SIG-M5 treated with dmso at 0.1 percent for 504 hours (cell line): ENCODE measurements around the gene GPR153.

Source experiments
- DNase-seq: peaks from one replicate; lab custom pipeline; 2025; ENCODE audit not compliant: unreplicated experiment; lab: John Stamatoyannopoulos, UW

The GPR153 gene

GRCh38 chr1:6206520-6206855, 54.4 kb downstream of the GPR153 start:
- DNase-seq = no peak

- peak; percentile 16 for DNase-seq
Observed at GRCh38 chr1:6205849-6206519, 54.9 kb downstream of the GPR153 start, which contains the start of gene RNF207. Gene RNF207, plus strand, starts transcription at chr1:6206119. Its CDS starts 417 bp downstream, at chr1:6206536.

- no peak for DNase-seq
Observed at GRCh38 chr1:6202256-6202655, 58.6 kb downstream of the GPR153 start.

GRCh38 chr1:6200188-6200809, 60.6 kb downstream of the GPR153 start:
- no peak for DNase-seq

GRCh38 chr1:6199298-6200187, 61.4 kb downstream of the GPR153 start, which contains the start of gene RPL22:
Gene RPL22, minus strand, starts transcription at chr1:6199595. Its CDS starts 22 bp downstream, at chr1:6199573.
- DNase-seq = peak; percentile 99

GRCh38 chr1:6198646-6199297, 62.1 kb downstream of the GPR153 start:
- no peak for DNase-seq

GRCh38 chr1:6197746-6198427, 63.0 kb downstream of the GPR153 start:
- DNase-seq = peak; percentile 59
